ENCODE data around the gene JAKMIP1. TPM values are rescaled to one million over a fixed set of nuclear protein-coding genes. Genes with fewer than 3 reads are reported as not detected.

The JAKMIP1 gene
- polyA plus RNA-seq, 1 experiment: not detected

DNA sequence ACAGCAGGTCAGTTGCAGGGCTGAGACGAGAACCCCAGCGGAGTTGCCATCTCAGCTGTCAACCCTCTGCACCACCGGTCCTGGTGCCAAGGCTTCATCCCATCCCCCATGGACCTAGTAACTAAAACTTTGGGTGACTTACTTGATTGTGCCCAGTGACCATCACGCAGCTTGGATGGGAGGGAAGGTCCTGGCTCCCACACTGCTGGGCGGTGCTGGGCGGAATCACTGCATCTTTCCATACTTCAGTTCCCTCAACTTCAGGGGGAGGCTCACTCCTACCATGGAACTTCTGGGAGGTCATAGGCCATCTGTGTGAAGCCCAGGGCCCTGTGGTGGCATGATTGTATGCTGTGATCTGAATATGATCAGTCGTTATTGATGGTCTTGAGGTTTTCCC, 26.2 kb upstream of the JAKMIP1 start:
- CTCF ChIA-PET: interaction anchor here (1.0 kb wide), 1 partner anchor 24 kb away, joined by 3 read pairs; no protein-coding TSS in a partner anchor
- TF ChIP-seq, protein P1, sequence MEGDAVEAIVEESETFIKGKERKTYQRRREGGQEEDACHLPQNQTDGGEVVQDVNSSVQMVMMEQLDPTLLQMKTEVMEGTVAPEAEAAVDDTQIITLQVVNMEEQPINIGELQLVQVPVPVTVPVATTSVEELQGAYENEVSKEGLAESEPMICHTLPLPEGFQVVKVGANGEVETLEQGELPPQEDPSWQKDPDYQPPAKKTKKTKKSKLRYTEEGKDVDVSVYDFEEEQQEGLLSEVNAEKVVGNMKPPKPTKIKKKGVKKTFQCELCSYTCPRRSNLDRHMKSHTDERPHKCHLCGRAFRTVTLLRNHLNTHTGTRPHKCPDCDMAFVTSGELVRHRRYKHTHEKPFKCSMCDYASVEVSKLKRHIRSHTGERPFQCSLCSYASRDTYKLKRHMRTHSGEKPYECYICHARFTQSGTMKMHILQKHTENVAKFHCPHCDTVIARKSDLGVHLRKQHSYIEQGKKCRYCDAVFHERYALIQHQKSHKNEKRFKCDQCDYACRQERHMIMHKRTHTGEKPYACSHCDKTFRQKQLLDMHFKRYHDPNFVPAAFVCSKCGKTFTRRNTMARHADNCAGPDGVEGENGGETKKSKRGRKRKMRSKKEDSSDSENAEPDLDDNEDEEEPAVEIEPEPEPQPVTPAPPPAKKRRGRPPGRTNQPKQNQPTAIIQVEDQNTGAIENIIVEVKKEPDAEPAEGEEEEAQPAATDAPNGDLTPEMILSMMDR (IDR thresholded peaks at IDR 0.05; ENCODE audit: low read depth, low read length): no peak

GRCh38 chr4:6225469-6225868, 25.1 kb upstream of the JAKMIP1 start:
- TF ChIP-seq, protein P1 (IDR thresholded peaks at IDR 0.05; ENCODE audit: low read depth, low read length): no peak
- CTCF ChIA-PET: interaction anchor here (1.0 to 1.6 kb wide), 3 partner anchors 24 to 25 kb away, joined by 3 to 4 read pairs (median 3); no protein-coding TSS in a partner anchor
- no peak for DNase-seq (ENCODE audit: low read depth, low spot score)
- POLR2A ChIA-PET: no interaction called here
- Histone ChIP-seq H3K27ac (ENCODE audit: low read depth, low read length) (no peak overlapping the region), H3K9me3 (ENCODE audit: control insufficient read depth, insufficient read depth, low read length) (peaks cover 4% of the 10 kb centered on the region; the same call in 1 of the 2 replicates), H3K4me3 (ENCODE audit: low read depth, low read length) (no peak overlapping the region), H3K27me3 (ENCODE audit: control insufficient read depth, insufficient read depth, low read length) (peaks cover 12% of the 10 kb centered on the region)

More for the DNA sequence above, 26.2 kb upstream of the JAKMIP1 start:
- H3K27ac ChIP-seq (ENCODE audit: low read depth, low read length): no peak overlapping the region
- peaks cover 4% of the 10 kb centered on the region; the same call in 1 of the 2 replicates for H3K9me3 ChIP-seq (ENCODE audit: control insufficient read depth, insufficient read depth, low read length)
- DNase-seq (ENCODE audit: low read depth, low spot score): no peak
- POLR2A ChIA-PET: no interaction called here
- H3K4me3 ChIP-seq (ENCODE audit: low read depth, low read length): no peak overlapping the region
- H3K27me3 ChIP-seq (ENCODE audit: control insufficient read depth, insufficient read depth, low read length): peaks cover 7% of the 10 kb centered on the region

DNA sequence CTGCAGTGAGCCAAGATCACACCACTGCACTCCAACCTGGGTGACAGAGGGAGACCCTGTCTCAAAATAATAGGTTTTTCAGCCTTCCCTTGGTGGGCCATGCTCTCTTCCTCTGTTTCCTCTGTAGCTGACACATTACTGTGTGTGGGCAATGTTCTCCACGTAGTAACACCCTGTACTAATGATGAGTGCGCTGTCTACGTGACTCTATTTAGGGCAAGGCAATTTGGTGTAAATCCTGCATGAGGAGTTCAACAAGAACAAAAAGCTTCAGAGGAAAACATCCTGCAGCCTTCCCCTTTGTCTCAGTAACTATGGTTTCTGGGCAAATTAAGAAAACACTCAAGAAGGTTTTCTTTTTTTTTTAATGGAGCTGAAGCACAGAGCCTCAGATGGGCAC, 24.4 kb upstream of the JAKMIP1 start:
- Histone ChIP-seq H3K27ac (ENCODE audit: low read depth, low read length) (no peak overlapping the region), H3K27me3 (ENCODE audit: control insufficient read depth, insufficient read depth, low read length) (peaks cover 15% of the 10 kb centered on the region), H3K9me3 (ENCODE audit: control insufficient read depth, insufficient read depth, low read length) (peaks cover 4% of the 10 kb centered on the region; the same call in 1 of the 2 replicates), H3K4me3 (ENCODE audit: low read depth, low read length) (no peak overlapping the region)
- TF ChIP-seq, protein P1 (IDR thresholded peaks at IDR 0.05; ENCODE audit: low read depth, low read length): no peak
- no peak for DNase-seq (ENCODE audit: low read depth, low spot score)
- CTCF ChIA-PET: interaction anchor here (1.0 to 1.6 kb wide), 2 partner anchors 25 to 26 kb away, joined by 3 to 4 read pairs; no protein-coding TSS in a partner anchor
- POLR2A ChIA-PET: no interaction called here

GRCh38 chr4:6222761-6223292, 22.5 kb upstream of the JAKMIP1 start:
- peaks cover 15% of the 10 kb centered on the region for H3K27me3 ChIP-seq (ENCODE audit: control insufficient read depth, insufficient read depth, low read length)
- no peak overlapping the region for H3K4me3 ChIP-seq (ENCODE audit: low read depth, low read length)
- H3K9me3 ChIP-seq (ENCODE audit: control insufficient read depth, insufficient read depth, low read length): peaks cover 4% of the 10 kb centered on the region; the same call in 1 of the 2 replicates
- no peak overlapping the region for H3K27ac ChIP-seq (ENCODE audit: low read depth, low read length)
- POLR2A ChIA-PET: no interaction called here
- no peak for DNase-seq (ENCODE audit: low read depth, low spot score)
- CTCF ChIA-PET: no interaction called here
- TF ChIP-seq, protein P1 (IDR thresholded peaks at IDR 0.05; ENCODE audit: low read depth, low read length): no peak

GRCh38 chr4:6221851-6222760, 21.8 kb upstream of the JAKMIP1 start:
- TF ChIP-seq, protein P1 (IDR thresholded peaks at IDR 0.05; ENCODE audit: low read depth, low read length): no peak
- Histone ChIP-seq H3K4me3 (ENCODE audit: low read depth, low read length) (no peak overlapping the region), H3K9me3 (ENCODE audit: control insufficient read depth, insufficient read depth, low read length) (peaks cover 4% of the 10 kb centered on the region; the same call in 1 of the 2 replicates), H3K27me3 (ENCODE audit: control insufficient read depth, insufficient read depth, low read length) (peaks cover 15% of the 10 kb centered on the region), H3K27ac (ENCODE audit: low read depth, low read length) (no peak overlapping the region)
- ChIA-PET POLR2A (no interaction called here), CTCF (no interaction called here)
- no peak for DNase-seq (ENCODE audit: low read depth, low spot score)

All from AG04450 (cell line).